Activated CD4-positive, CD25-positive, alpha-beta regulatory T cell treated with anti-CD3 and anti-CD28 coated beads, Interleukin-2, amount 50 U/mL, for 72 hours (primary cell): Measurements from ENCODE around the gene SLC4A9.

Experiments used
- DNase-seq: peaks from one replicate; pipeline ENCODE4 v3.0.0; 2021

The SLC4A9 gene, protein sequence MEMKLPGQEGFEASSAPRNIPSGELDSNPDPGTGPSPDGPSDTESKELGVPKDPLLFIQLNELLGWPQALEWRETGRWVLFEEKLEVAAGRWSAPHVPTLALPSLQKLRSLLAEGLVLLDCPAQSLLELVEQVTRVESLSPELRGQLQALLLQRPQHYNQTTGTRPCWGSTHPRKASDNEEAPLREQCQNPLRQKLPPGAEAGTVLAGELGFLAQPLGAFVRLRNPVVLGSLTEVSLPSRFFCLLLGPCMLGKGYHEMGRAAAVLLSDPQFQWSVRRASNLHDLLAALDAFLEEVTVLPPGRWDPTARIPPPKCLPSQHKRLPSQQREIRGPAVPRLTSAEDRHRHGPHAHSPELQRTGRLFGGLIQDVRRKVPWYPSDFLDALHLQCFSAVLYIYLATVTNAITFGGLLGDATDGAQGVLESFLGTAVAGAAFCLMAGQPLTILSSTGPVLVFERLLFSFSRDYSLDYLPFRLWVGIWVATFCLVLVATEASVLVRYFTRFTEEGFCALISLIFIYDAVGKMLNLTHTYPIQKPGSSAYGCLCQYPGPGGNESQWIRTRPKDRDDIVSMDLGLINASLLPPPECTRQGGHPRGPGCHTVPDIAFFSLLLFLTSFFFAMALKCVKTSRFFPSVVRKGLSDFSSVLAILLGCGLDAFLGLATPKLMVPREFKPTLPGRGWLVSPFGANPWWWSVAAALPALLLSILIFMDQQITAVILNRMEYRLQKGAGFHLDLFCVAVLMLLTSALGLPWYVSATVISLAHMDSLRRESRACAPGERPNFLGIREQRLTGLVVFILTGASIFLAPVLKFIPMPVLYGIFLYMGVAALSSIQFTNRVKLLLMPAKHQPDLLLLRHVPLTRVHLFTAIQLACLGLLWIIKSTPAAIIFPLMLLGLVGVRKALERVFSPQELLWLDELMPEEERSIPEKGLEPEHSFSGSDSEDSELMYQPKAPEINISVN

DNA sequence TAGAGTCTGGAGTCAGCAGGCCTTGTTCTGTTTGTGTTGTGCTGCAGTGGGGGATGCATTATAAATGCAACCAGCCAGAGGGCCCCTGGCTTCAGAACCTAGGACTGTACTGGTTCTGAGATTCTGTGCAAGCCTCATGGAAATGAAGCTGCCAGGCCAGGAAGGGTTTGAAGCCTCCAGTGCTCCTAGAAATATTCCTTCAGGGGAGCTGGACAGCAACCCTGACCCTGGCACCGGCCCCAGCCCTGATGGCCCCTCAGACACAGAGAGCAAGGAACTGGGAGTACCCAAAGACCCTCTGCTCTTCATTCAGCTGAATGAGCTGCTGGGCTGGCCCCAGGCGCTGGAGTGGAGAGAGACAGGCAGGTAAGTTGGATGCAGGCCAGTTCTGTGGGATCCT lies at the start of gene SLC4A9:
SLC4A9 (plus strand) TSS at position 94 of the 400 bp plus-strand sequence; CDS start at position 137, 43 bp downstream.
- no peak for DNase-seq

DNA sequence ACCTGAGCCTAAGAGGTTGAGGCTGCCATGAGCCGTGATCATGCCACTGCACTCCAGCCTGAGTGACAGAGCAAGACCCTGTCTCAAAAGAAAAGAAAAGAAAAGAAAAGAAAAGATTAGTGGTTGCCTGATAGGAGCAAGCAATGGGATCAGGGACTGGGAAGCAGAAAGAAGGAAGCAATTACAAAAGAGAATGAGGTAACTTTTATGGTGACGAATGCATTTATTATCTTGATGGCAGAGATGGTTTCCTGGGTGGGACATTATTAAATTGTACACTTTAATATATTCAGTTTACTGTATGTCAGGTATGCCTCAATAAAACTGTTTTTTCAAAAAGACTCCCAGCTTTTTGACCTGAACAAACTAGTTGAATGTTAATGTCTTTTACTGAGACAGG lies 49.6 kb upstream of the SLC4A9 start:
- DNase-seq = no peak

DNA sequence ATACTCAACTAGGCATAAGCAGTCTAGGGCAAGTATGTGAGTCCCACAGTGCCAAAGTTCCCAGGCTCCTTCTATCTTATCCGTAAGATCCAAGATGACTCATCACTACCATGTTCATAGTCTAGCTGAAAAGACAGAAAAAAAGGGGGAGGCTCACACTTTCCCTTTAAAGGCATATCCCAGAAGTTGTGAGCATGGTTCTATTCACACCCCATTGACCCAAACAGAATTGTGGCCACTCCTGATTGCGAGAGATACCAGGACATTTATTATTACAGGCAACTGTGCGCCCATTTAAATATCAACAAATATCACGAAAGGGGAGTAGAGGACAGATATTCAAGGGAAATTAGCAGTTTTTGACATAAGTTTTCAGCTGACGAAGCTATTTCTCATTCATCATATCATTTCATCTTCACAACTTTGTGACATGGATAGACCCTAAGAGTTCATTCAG lies 49.0 kb upstream of the SLC4A9 start:
- DNase-seq = no peak

DNA sequence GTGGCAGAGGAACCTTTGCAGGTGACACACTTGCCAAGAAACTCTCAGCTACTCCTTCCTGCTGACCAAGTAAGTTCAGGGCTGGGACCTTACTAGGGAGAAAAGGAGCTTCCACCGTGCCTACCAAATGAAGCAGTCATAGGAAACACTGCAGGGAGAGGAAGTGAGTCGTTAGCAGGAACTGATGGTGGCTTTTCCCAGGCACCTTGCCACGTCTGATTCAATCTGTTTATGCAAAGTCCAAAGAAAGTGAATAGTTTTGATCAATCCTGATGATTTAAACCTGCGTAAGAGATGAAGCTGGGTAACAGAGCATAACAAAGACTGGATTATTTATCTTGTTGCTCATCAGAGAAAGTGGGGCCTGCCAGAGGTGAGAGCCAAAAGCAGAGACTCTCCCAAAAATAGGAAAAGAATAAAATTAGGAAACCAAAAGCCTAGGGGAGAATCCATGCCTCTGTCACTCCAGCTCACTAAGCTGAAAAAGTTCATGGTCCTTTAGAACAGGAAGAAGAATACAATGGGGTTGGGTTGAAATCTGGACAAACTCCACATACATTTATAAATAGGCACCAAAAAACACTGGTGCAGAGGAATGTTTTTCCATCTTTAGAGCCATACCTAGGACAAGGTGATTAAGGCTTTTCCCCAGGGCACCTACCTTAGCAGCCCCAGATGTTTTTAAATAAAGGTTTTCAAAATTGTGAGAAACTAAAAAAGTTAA lies 47.8 kb upstream of the SLC4A9 start:
- DNase-seq = no peak

DNA sequence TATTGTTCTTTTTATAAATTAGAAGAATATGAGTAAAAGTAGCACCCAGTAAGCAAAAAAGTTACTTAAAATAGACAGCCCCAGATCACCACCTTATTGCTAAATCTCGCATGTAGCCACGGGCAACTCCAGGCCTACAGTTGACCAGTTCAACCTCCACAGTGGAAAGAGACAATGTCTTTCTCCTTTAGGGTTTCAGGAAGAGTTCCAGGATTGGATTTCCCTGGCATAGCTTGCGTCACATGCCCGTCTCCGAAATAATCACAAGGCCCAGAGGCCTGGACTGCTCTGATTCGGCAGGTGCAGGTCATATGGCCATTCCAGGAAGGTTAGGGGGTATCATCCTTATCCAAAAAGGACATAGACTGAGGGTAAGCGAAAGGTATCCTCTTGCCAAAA lies 47.2 kb upstream of the SLC4A9 start:
- DNase-seq = no peak

DNA sequence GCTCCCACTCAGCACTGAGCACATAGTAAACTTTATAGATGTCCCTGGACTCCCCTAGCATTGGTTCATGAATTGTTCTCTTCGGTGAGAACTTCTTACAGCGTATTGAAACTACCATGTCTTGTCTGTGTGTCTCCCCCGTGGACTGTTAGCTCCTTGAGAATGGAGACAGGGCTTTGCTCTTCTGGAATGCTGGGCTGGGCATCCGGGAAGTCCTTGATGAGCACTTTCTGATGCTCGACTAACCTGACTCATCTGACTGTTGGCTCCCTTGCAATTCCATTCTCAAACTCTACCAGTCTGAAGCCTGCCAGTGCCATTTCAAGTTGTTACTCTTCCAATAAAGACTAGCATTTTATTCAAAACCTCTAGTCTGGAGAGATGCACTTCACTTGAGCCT lies 42.1 kb upstream of the SLC4A9 start:
- no peak for DNase-seq

DNA sequence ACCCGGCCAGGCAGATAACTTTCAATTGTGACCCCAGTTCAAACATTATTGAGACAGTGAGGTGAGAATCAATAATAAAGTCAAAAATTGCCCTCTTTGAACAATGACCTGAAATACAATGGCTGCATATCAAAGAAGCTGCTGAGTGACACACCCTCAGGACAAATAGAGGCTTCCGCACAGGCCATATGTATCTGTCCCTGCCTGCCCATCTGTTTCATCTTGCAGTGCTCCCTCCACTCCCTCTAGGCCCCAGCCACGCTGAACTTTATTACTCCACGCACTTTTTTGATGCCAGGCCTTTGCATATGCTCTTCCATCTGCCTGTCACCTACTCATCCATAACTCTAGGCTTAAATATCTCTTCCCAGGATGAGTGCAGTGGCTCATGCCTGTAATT lies 41.2 kb upstream of the SLC4A9 start:
- DNase-seq = no peak

DNA sequence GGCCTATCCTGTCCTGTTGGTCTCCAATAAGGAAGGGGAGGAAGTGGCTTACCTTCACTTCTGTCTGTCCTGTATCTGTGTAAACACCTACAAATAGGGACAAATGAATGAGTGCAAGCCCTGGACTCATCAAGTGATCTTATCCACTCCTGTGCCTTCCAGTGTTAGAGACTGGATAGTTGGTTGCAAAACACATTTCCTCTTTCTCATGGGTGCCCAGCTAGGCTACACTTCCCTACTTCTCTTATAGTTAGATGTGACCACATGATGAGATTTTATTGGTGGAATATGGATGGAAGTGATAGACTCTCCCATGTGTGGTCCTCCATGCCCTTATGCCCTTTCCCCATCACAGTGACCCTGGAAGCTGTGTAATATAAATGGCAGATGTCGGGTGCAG lies 40.2 kb upstream of the SLC4A9 start:
- no peak for DNase-seq

DNA sequence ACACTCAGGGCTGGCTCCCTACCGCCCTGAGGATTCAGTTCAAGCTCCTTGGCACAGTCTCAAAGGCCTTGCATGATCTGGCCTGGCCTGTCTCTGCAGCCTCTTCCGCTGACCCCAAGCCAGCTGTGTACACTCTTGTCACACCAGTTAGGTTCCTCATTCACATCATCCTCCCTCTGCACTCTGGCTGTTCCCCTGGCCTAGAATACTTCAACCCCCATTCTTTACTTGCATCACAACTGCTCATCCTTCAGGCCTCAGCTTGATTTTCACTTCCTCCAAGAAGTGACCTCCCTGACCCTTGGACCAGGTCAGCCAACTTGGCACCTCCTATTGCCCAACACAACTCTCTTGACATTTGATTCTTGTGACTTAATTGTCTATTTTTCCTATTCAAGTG lies 38.2 kb upstream of the SLC4A9 start:
- DNase-seq = no peak

DNA sequence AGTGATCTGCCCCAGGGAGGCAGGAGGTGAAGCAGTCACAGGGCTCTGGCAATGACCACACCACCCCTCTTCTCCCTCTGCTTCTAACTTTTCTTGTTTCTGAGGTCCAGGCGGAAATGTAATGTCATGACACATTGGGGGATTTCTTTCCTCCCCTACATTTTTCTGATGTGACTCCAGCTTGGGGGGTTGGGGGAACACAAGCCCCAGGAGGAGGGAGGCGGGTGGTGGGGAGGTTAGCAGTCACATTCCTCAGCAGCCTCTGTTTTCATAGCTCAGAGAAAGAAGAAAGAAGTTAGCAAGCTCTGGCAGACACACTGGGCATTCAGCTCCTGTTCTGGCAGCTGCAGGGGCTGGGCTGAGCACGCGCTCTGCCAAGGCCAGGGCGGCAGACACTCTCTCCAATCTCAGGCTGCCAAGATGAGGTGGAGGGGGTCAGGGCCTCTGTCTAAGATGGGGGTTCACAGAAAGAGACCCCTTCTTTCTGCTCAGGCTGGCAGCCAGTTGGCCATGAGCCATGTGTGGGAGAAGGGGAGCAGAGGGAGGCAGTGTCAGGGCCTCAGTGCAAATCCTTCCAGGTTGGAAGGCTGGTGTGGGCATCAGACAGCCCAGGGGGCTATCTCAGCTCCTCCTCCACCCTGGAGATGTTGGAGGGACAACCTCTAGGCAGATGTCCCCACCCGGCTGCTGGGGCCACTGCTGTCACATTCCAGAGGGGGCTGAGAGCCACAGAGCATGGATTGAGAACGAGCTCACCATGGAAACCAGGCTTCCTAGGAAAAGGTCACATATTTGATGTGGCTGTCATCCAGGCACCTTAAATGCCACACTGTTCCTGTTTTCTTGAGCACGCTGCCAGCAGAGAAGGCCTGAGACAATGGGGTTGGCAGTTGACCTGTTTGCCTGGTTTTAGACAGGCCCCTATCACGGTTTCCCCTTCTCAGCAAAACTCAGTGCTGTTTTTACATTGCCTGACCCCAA lies 37.0 kb upstream of the SLC4A9 start:
- DNase-seq = no peak

DNA sequence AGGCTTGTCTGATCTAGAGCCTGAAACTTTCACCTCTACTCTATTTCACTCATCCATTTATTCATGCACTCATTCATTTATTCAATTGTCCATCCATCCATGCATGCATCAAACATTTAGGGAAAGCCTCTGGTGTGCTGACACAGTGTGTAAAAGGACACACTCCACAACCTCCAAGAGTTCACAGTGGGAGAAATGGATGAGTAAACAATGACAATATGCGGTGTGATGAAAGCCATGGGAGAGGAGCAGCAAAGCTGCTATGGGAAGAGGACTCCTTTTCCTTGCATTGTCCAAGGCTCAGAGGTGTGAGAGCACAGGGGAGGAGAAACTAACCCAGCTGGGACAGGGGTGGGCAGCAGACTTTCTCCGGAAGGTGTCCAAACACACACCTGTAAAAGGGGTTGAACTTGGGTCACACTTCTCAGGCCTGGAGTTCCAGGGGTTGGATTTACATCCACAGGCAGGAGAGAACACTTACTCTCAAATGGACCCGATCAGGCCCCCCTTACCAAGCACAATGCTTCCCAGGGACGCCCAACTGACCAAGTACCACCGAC lies 35.9 kb upstream of the SLC4A9 start:
- no peak for DNase-seq

DNA sequence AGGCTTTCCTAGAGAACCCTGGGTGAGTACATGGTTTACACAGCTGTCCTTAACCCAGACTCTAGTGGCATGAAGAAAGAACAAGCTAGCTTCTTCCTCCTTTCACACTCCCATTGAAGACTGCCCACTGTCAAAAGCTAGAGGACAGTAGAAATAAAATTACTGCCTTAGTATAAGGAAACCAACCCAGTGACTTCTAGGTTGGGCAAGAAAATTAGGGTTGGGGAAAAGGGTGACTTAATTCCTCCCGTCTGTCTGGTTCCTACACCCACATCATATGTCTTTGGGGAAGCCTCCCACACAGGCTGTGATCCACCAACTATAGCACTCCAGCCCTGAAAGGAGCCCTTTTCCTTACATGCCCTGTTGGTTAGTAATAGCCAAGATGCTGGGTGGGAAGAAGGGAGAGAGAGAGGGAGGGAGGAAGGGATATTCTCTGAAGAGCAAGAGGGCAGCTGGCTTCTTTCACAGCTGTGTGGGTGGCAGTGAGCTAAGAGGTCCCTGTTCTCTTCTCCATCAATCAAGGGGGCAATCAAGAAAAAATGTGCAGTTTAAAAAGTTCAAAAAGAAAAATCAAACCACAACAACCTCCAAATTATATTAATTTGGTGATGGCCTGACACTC lies 35.3 kb upstream of the SLC4A9 start:
- no peak for DNase-seq

DNA sequence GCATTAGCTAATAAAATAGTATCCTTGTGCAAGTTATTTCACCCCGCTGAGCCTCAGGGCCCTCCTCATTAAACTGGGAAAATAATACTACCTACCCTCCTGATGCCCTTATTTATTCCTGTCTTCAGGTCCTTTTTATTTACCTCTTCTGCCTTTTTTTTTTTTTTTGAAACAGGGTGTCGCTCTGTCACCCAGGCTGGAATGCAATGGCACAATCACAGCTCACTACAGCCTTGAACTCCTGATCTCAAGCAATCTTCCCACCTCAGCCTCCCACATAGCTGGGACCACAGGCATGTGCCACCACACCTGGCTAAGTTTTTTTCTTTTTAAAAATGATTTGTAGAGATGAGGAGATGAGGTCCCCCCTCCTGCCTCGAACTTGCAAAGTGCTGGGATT lies 34.5 kb upstream of the SLC4A9 start:
- DNase-seq = no peak

DNA sequence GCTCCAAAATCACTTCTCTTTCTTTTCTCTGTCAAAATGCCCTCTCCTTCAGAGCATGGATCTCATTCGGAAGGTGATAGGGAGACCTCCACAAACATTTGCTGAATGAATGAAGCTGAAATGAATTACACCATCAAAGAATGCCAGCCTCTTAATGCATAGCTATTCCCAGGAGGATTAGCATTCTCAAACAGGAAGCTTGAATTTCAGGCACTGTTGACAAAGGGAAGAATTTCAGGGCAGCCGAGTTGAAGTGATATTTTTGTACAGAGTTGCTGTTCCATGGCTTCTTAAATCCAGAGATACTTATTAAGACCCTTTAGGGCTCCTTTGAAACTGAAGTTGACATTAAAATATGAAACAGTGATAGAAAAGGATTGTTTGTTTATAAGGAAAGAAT lies 32.4 kb upstream of the SLC4A9 start:
- no peak for DNase-seq

DNA sequence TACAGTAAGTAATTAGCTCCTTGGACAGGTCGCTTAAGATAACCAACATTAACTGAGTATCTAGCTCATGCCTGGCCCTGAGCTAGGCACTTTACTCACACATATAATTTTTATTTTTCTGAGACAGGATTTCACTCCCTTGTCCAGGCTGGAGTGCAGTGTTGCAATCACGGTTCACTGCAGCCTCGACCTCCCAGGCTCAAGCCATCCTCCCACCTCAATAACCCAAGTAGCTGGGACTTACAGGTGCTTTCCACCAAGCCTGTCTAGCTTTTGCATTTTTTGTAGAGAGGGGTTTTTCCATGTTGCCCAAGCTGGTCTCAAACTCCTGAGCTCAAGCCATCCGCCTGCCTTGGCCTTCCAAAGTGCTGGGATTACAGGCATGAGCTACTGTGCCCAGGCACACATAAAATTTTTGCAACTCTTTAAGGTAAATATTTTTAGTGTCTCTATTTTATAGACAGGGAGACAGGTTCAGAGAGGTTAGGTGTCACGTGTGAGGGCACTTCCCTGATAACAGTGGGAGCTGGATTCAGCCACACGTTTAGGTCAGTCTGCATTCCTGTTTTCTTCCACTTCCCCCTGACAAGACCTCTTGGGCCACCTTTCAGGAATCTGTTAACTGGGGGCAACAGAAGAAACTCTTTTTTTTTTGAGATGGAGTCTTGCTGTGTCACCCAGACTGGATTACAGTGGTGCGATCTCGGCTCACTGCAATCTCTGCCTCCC lies 31.8 kb upstream of the SLC4A9 start:
- no peak for DNase-seq

DNA sequence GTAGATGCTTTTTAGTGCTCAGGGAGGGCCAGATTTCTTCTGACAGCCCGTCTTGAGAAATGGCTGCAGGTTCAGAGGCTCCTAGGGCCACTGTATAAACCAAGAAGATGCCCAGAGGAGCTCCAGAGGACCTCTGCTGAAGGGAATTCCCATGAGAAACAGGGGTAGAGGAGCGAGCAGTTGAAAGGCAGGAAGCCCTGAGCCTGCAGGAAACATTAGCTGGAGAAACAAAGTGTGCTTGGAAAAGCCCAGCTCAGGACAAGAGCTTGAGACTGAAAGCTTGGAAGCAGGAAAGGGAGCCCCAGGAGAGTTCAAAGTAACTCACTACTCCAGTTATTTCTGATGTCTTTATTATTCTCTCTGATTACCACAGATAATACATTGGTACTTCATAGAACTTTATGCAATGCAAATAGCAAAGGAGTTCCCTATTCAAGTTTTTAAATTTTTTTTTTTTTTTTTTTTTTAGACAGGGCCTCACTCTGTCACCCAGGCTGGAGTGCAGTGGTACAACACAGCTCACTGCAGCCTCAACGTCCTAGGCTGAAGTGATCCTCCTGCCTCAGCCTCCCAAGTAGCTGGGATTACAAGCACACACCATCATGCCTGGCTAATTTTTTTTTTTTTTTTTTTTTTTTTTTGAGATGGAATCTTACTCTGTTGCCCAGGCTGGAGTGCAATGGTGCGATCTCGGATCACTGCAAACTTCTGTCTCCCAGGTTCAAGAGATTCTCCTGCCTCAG lies 30.1 kb upstream of the SLC4A9 start:
- DNase-seq = no peak

DNA sequence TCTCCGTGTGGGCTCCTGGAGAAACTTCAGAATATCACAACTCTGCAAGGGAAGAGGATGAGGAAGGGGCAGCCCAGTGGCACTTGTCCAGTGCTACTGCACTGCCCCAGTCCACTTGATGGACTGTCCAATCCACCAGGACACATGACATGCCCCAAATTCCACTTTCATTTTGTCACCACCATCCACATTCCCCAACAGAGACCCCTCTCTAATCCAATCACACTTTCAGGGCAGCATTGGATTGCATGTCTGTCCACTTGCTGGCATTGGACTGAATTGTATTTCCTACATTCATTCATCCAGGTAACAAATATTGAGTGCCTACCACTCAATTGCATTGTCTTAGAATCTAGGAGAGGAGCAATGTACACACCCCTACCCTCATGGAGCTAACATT lies 28.4 kb upstream of the SLC4A9 start:
- no peak for DNase-seq

DNA sequence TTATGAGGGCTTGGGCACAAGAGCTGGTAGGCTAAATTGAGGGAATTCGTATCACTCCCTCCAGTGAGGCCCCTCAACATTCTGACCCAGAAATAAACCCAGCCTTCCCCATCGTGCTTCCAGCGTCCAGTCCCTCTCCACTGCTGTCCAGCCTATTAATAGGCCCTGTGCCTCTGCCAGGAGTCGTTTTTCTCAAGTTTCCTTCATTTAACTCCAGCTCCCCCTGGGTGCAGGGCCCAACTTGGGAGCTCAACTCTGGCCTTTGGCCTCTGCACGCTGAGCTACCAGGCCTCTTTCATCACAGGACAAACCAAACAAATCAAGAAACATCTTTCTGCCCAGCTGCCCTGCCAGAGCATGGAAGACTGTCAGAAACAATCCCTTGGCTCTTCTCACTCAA lies 23.6 kb upstream of the SLC4A9 start:
- no peak for DNase-seq

DNA sequence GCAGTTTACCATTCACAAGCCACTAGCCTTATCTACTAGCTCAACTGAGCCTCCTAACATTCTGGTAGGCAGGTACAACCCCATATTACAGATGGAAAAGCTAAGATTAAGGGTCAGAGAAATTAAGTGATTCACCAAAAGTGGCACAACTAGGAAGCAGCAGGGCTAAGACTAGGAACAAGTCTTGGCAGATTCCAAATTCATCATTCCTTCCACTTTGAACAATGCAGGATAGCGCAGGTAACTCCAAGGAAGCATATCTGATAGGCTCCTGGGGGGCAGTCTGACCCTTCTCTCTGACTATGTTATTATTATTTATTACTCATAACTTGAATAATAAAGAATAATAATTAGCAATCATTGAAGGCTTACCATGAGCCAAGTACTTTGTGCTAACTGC lies 22.1 kb upstream of the SLC4A9 start:
- DNase-seq = no peak

DNA sequence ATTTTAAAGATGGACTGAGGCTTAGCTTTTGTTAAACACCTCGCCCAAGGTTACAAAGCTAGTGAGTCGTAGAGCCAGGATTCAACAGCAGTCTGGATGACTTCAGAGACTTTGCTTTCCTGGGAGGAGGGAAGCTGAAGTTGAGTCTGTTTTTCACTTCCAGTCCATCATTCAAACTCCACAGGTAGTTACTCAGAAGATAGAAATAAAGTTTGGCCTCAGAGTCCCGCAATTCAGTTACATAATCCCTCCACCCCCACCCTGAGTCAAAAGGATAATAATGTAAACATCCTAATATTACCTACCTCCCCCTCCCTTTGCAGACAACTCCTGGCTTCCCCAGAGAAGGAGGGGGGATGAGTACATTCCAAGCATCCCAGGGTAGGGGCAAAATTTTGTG lies 21.7 kb upstream of the SLC4A9 start:
- no peak for DNase-seq
